H1 (cell line): ENCODE measurements around the gene MYO15A. TPM values are rescaled to one million over a fixed set of nuclear protein-coding genes. Genes with fewer than 3 reads are reported as not detected.

Experiments used
- CTCF ChIA-PET: fragments of 300-600 bp; sonication (Branson Sonifier 250); formaldehyde crosslinking; loops from one replicate; lab custom pipeline; 2021; ENCODE audit not compliant: partially characterized antibody; lab: Charles Lee
- POLR2A ChIA-PET: fragments of 300-600 bp; sonication (Branson Sonifier 250); formaldehyde crosslinking; loops from one replicate; lab custom pipeline; 2021; ENCODE audit warnings: inconsistent platforms; ENCODE audit not compliant: partially characterized antibody; lab: Charles Lee
- DNase-seq, 2 experiments: peaks; one replicate each; pipeline versions ENCODE4 v3.0.0 to v3.0.0-alpha.2; 2010 to 2022; ENCODE audit warnings: low spot score in 2 of 2, low read depth in 1 of 2, mixed read lengths in 1 of 2
- FAIRE-seq: peaks from 2 replicates; lab custom pipeline; 2011; peaks lifted over from hg19 to GRCh38; lab: Jason Lieb, UNC
- H2AFZ ChIP-seq: 2 replicates; pipeline ENCODE4 v1.8.1; 2012; ENCODE audit warnings: low read length, inconsistent platforms
- H2AK5ac ChIP-seq: 2 replicates; pipeline ENCODE4 v1.6.1; 2013; ENCODE audit warnings: low read depth, low read length
- H2BK120ac ChIP-seq: replicated peaks from 2 replicates; pipeline ENCODE3; 2013; ENCODE audit warnings: low read depth, low read length, inconsistent platforms
- H2BK12ac ChIP-seq: 2 replicates; pipeline ENCODE4 v1.6.1; 2013; ENCODE audit warnings: low read depth, low read length
- H2BK15ac ChIP-seq: 2 replicates; pipeline ENCODE4 v1.6.1; 2013; ENCODE audit warnings: low read length
- H2BK20ac ChIP-seq: 2 replicates; pipeline ENCODE4 v1.6.1; 2013; ENCODE audit warnings: low read length
- H2BK5ac ChIP-seq: 2 replicates; pipeline ENCODE4 v1.6.1; 2013; ENCODE audit warnings: low read depth, low read length
- H3K14ac ChIP-seq: 2 replicates; pipeline ENCODE4 v1.6.1; 2013; ENCODE audit warnings: inconsistent platforms; ENCODE audit not compliant: insufficient read length
- H3K18ac ChIP-seq: 2 replicates; pipeline ENCODE4 v1.6.1; 2013; ENCODE audit warnings: low read length; ENCODE audit errors: extremely low read depth
- H3K23ac ChIP-seq: 2 replicates; pipeline ENCODE4 v1.6.1; 2013; ENCODE audit warnings: inconsistent platforms; ENCODE audit not compliant: insufficient read length
- H3K23me2 ChIP-seq: 2 replicates; pipeline ENCODE4 v1.6.1; 2013; ENCODE audit warnings: low read depth, low read length
- H3K27ac ChIP-seq: 2 replicates; pipeline ENCODE4 v1.6.1; 2011; ENCODE audit warnings: low read depth, low read length, inconsistent platforms
- H3K27me3 ChIP-seq, 4 experiments: replicated peaks in 1 of 4; 1 replicate in 1 of 4; 2 replicates in 3 of 4; pipeline versions ENCODE4 v1.6.1 to v1.8.1; 2011 to 2013; ENCODE audit warnings: low read length in 3 of 4, mild to moderate bottlenecking in 3 of 4, inconsistent platforms in 2 of 4, mixed read lengths in 2 of 4, moderate library complexity in 1 of 4; ENCODE audit not compliant: control insufficient read depth in 3 of 4, insufficient read depth in 3 of 4; ENCODE audit errors: extremely low read depth in 1 of 4
- H3K36me3 ChIP-seq, 4 experiments: 2 replicates each; pipeline versions ENCODE4 v1.6.1 to v1.8.1; 2011 to 2013; ENCODE audit warnings: mild to moderate bottlenecking in 4 of 4, low read length in 3 of 4, moderate library complexity in 2 of 4, control low read depth in 1 of 4, inconsistent platforms in 1 of 4; ENCODE audit not compliant: insufficient read depth in 4 of 4, control insufficient read depth in 2 of 4
- H3K4ac ChIP-seq: replicated peaks from 2 replicates; pipeline ENCODE3; 2013; ENCODE audit warnings: low read length, low read depth, mixed read lengths, inconsistent platforms; ENCODE audit not compliant: insufficient read length
- H3K4me1 ChIP-seq, 4 experiments: replicated peaks in 1 of 4; 1 replicate in 1 of 4; 2 replicates in 3 of 4; pipeline versions ENCODE4 v1.6.1 to v1.8.1; 2011 to 2013; ENCODE audit warnings: low read length in 3 of 4, inconsistent platforms in 2 of 4, mixed read lengths in 1 of 4; ENCODE audit not compliant: insufficient read depth in 4 of 4, control insufficient read depth in 3 of 4
- H3K4me2 ChIP-seq, 2 experiments: 2 replicates each; pipeline versions ENCODE4 v1.6.1 to v1.8.1; 2011 to 2013; ENCODE audit warnings: low read depth in 2 of 2, low read length in 2 of 2, control low read depth in 1 of 2, inconsistent platforms in 1 of 2, mild to moderate bottlenecking in 1 of 2; ENCODE audit not compliant: insufficient read depth in 1 of 2
- H3K4me3 ChIP-seq, 4 experiments: fragments of 200-600, 300-600 bp in 1 of 4; sonication (generic), shearing (Covaris generic), sonication (Bioruptor Twin) in 1 of 4; 2 replicates each; pipeline versions ENCODE4 v1.5.1 to v1.8.1; 2011 to 2016; ENCODE audit warnings: low read length in 4 of 4, low read depth in 3 of 4, control low read depth in 2 of 4, inconsistent platforms in 2 of 4, mild to moderate bottlenecking in 2 of 4, mixed read lengths in 1 of 4, moderate library complexity in 1 of 4; ENCODE audit not compliant: insufficient read depth in 2 of 4; ENCODE audit errors: extremely low read depth in 1 of 4
- H3K56ac ChIP-seq: replicated peaks from 2 replicates; pipeline ENCODE3; 2013; ENCODE audit warnings: low read depth, mild to moderate bottlenecking, mixed read lengths, low read length, inconsistent platforms; ENCODE audit not compliant: insufficient read length
- H3K79me1 ChIP-seq: 2 replicates; pipeline ENCODE4 v1.6.1; 2013; ENCODE audit warnings: low read depth, low read length, control low read depth
- H3K79me2 ChIP-seq, 2 experiments: 2 replicates each; pipeline versions ENCODE4 v1.6.1 to v1.8.1; 2012 to 2013; ENCODE audit warnings: low read length in 2 of 2, mild to moderate bottlenecking in 2 of 2, inconsistent platforms in 1 of 2; ENCODE audit not compliant: insufficient read depth in 2 of 2, control insufficient read depth in 1 of 2
- H3K9ac ChIP-seq, 4 experiments: replicated peaks in 1 of 4; 1 replicate in 1 of 4; 2 replicates in 3 of 4; pipeline versions ENCODE4 v1.6.1 to v1.8.1; 2011 to 2013; ENCODE audit warnings: low read depth in 3 of 4, low read length in 3 of 4, control low read depth in 2 of 4, mild to moderate bottlenecking in 2 of 4, moderate library complexity in 2 of 4, inconsistent platforms in 1 of 4; ENCODE audit errors: extremely low read depth in 1 of 4
- H3K9me3 ChIP-seq, 2 experiments: 2 replicates each; pipeline versions ENCODE4 v1.6.1 to v1.8.1; 2012 to 2013; ENCODE audit warnings: mild to moderate bottlenecking in 2 of 2, moderate library complexity in 2 of 2, control low read depth in 1 of 2, inconsistent platforms in 1 of 2, low read depth in 1 of 2, low read length in 1 of 2, mixed read lengths in 1 of 2; ENCODE audit not compliant: insufficient read depth in 2 of 2
- H4K20me1 ChIP-seq, 2 experiments: replicated peaks in 1 of 2; 2 replicates each; pipeline versions ENCODE3 to v1.8.1; 2011 to 2013; ENCODE audit warnings: inconsistent platforms in 2 of 2, low read length in 2 of 2, mild to moderate bottlenecking in 1 of 2; ENCODE audit not compliant: insufficient read depth in 2 of 2, control insufficient read depth in 1 of 2
- H4K5ac ChIP-seq: 2 replicates; pipeline ENCODE4 v1.6.1; 2013; ENCODE audit warnings: low read length, low read depth, mixed read lengths, inconsistent platforms; ENCODE audit not compliant: insufficient read length
- H4K8ac ChIP-seq: 2 replicates; pipeline ENCODE4 v1.8.0; 2013; ENCODE audit warnings: mild to moderate bottlenecking, moderate library complexity, low read length, inconsistent platforms; ENCODE audit not compliant: insufficient read depth; ENCODE audit errors: extremely low read depth
- H4K91ac ChIP-seq: replicated peaks from 2 replicates; pipeline ENCODE3; 2013; ENCODE audit warnings: low read length, mixed read lengths, inconsistent platforms; ENCODE audit not compliant: insufficient read length
- CREB1 ChIP-seq: IDR thresholded peaks from 2 replicates; pipeline ENCODE4 v1.6.1; 2012; ENCODE audit warnings: inconsistent platforms
- CTBP2 ChIP-seq: IDR thresholded peaks from 2 replicates; pipeline ENCODE4 v1.7.0; 2011; ENCODE audit warnings: borderline replicate concordance, mild to moderate bottlenecking, moderate library complexity, mixed read lengths, low read length; ENCODE audit not compliant: insufficient read depth, insufficient read length
- JUN ChIP-seq: IDR thresholded peaks from 2 replicates; pipeline ENCODE4 v1.6.1; 2011; ENCODE audit warnings: low read depth, mild to moderate bottlenecking, improper control_type of control experiment, low read length
- SIX5 ChIP-seq: IDR thresholded peaks from 2 replicates; pipeline ENCODE4 v1.6.1; 2011; ENCODE audit warnings: mild to moderate bottlenecking, low read depth, low read length
- TBP ChIP-seq: IDR thresholded peaks from 2 replicates; pipeline ENCODE4 v1.6.1; 2011; ENCODE audit warnings: low read depth, low read length, improper control_type of control experiment
- WGBS, 2 experiments: shearing (Covaris generic) in 1 of 2; methylation state at CpG; one replicate each; pipeline versions ENCODE4 v1.1.6 to v1.1.7; 2013 to 2015; ENCODE audit warnings: low lambda C conversion rate in 2 of 2, mixed read lengths in 2 of 2, inconsistent platforms in 1 of 2, low coverage in 1 of 2, missing lambda C conversion rate in 1 of 2; ENCODE audit not compliant: insufficient replicate concordance in 2 of 2, insufficient coverage in 1 of 2, insufficient read length in 1 of 2; ENCODE audit errors: extremely low coverage in 1 of 2, missing lambda C conversion rate in 1 of 2; 5-methylcytosine and 5-hydroxymethylcytosine counted together
- polyA plus RNA-seq, 7 experiments: library from polyadenylated mRNA; depleted of rRNA in 3 of 7; stranded (reverse) in 5 of 7; unstranded in 2 of 7; fragments of >200 nt in 5 of 7; fragments of 200-250 nt in 2 of 7; gene quantifications; 1 replicate in 5 of 7; 2 replicates in 1 of 7; 4 replicates in 1 of 7; pipeline versions ENCODE4 v1.2.1 to v1.2.3, GENCODE V29; 2011 to 2013; ENCODE audit warnings: missing spikeins in 2 of 7, mixed read lengths in 2 of 7
- total RNA-seq: library from RNA; stranded (reverse); fragmentation: NEBNext Ultra II Directional; extraction: Animal tissue kit (Norgen Biotek cat#: 25700); gene quantifications from 2 replicates; pipeline ENCODE4 v1.2.1, GENCODE V29; 2021
- TF ChIP-seq, protein P1 (sequence below): IDR thresholded peaks from 2 replicates; pipeline ENCODE4 v1.6.1; 2011; ENCODE audit warnings: low read depth, mild to moderate bottlenecking, low read length; ENCODE audit not compliant: insufficient read depth
- TF ChIP-seq, protein P2 (sequence below): IDR thresholded peaks from 2 replicates; pipeline ENCODE4 v1.6.1; 2012; ENCODE audit warnings: low read length, inconsistent platforms
- TF ChIP-seq, protein P3 (sequence below): IDR thresholded peaks from 2 replicates; pipeline ENCODE4 v1.6.1; 2012; ENCODE audit warnings: inconsistent platforms

The MYO15A gene
- total and polyA plus RNA-seq, 2 of the 8 experiments (the other 6 are each of a cell fraction or from before 2014, with no cell fraction given) = 1.6 to 4.2 TPM

DNA sequence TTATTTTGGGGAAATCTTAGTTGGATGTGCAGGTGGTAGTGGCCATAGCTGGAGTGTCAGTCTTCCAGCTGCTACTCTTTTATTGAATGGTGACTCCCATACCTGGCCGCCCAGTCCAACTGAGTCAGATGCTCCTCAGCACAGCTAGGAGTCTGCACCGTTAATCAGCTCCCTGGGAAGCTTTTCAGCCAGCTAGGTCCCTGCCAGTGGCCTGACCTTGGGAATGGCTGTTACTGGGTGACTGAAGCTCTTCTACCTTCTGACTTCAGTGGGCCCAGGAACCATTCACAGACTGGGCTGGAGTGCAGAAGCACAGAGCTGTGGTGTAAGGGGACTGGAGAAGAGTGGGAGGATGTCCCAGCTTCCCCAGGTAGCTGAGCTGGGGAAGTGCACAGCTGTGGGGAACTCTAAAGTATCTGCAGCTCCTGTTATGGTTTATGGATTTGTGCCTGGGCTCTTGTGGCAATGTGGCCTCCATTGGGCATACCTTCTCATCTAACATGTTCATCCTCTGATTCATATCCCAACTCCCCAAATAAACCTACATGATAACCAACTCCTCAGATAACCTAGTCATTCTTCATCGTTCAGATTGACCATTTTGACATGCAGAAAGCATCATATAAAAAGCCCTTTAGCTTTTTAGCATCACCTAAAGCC, 89.1 kb downstream of the MYO15A start:
- no peak overlapping the region for H2BK5ac ChIP-seq
- 92% methylated on average over 3 of the region's 3 CpGs; no CpG with 5 or more reads in 1 of the 2 experiments for WGBS, 2 experiments

More for the DNA sequence above, 89.1 kb downstream of the MYO15A start:
- peaks cover 30% of the 10 kb centered on the region for H3K79me1 ChIP-seq
- FAIRE-seq = no peak
- H3K18ac ChIP-seq = no peak overlapping the region
- no peak for DNase-seq
- H2BK120ac ChIP-seq = no peak overlapping the region
- H4K91ac ChIP-seq = no peak overlapping the region
- no peak overlapping the region for H3K4me3 ChIP-seq
- H3K9ac ChIP-seq = no peak overlapping the region
- no peak overlapping the region for H2BK15ac ChIP-seq
- H3K36me3 ChIP-seq = peaks cover 11 to 39% (median 28%) of the 10 kb centered on the region in 4 experiments; a peak in 7 of 8 replicates
- no peak overlapping the region for H2BK12ac ChIP-seq
- no peak overlapping the region for H4K5ac ChIP-seq
- no peaks in the 10 kb centered on the region for H3K23me2 ChIP-seq
- H4K8ac ChIP-seq = no peak overlapping the region
- H3K4me1 ChIP-seq = peaks cover 0 to 4% (median 1%) of the 10 kb centered on the region in 4 experiments; a peak in 3 of 7 replicates
- H3K14ac ChIP-seq = no peak overlapping the region
- no peaks in the 10 kb centered on the region for H3K27me3 ChIP-seq
- no peak overlapping the region for H3K4ac ChIP-seq
- TF ChIP-seq TBP = no peak
- no peak for TF ChIP-seq SIX5
- TF ChIP-seq CREB1 = no peak
- TF ChIP-seq, protein P1, sequence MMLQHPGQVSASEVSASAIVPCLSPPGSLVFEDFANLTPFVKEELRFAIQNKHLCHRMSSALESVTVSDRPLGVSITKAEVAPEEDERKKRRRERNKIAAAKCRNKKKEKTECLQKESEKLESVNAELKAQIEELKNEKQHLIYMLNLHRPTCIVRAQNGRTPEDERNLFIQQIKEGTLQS = no peak
- TF ChIP-seq, protein P2, sequence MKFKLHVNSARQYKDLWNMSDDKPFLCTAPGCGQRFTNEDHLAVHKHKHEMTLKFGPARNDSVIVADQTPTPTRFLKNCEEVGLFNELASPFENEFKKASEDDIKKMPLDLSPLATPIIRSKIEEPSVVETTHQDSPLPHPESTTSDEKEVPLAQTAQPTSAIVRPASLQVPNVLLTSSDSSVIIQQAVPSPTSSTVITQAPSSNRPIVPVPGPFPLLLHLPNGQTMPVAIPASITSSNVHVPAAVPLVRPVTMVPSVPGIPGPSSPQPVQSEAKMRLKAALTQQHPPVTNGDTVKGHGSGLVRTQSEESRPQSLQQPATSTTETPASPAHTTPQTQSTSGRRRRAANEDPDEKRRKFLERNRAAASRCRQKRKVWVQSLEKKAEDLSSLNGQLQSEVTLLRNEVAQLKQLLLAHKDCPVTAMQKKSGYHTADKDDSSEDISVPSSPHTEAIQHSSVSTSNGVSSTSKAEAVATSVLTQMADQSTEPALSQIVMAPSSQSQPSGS = no peak
- TF ChIP-seq JUN = no peak
- TF ChIP-seq, protein P3, sequence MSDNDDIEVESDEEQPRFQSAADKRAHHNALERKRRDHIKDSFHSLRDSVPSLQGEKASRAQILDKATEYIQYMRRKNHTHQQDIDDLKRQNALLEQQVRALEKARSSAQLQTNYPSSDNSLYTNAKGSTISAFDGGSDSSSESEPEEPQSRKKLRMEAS = no peak
- no peak for TF ChIP-seq CTBP2
- H3K9me3 ChIP-seq = no peaks in the 10 kb centered on the region
- H2BK20ac ChIP-seq = no peak overlapping the region
- no peak overlapping the region for H3K23ac ChIP-seq
- no peak overlapping the region for H2AK5ac ChIP-seq
- POLR2A ChIA-PET = interaction anchor here (0.9 to 4.4 kb wide), 3 partner anchors 13 to 124 kb away, joined by 3 to 34 read pairs (median 4); partner anchors contain the start of genes ALKBH5 and MIEF2
- CTCF ChIA-PET = interaction anchor here (0.6 to 9.0 kb wide), 10 partner anchors 7 to 927 kb away, joined by 3 to 99 read pairs (median 4); no protein-coding TSS in a partner anchor
- no peak overlapping the region for H3K4me2 ChIP-seq
- H4K20me1 ChIP-seq = peaks cover 20 to 40% of the 10 kb centered on the region in 2 experiments
- peaks cover 8 to 76% of the 10 kb centered on the region in 2 experiments; a peak in 3 of 4 replicates for H3K79me2 ChIP-seq
- H2AFZ ChIP-seq = no peak overlapping the region
- H3K27ac ChIP-seq = no peak overlapping the region
- H3K56ac ChIP-seq = no peak overlapping the region
